RWPE1 (cell line): ENCODE measurements around the gene KANK2.
"Not testable (repeated sequence)": the region's sequence is repeated elsewhere in the genome, so short reads cannot be mapped to it uniquely, and the experiment has no call there.

ENCODE experiments used
- CTCF ChIA-PET: fragments of 350-600 bp; sonication (Branson Sonifier 250); formaldehyde crosslinking; extraction: SDS; loops from one replicate; lab custom pipeline; 2021; lab: Yijun Ruan, JAX
- POLR2A ChIA-PET: fragments of 400-600 bp; formaldehyde crosslinking; extraction: SDS; loops from one replicate; lab custom pipeline; 2020; ENCODE audit warnings: antibody characterized with exemption; ENCODE audit not compliant: low non-redundant PET; lab: Yijun Ruan, JAX
- DNase-seq: peaks from one replicate; pipeline ENCODE4 v3.0.0; 2012; ENCODE audit warnings: low spot score
- H3K27ac ChIP-seq: fragments of 450-650 bp; 2 replicates; pipeline ENCODE4 v1.5.1; 2017
- CTCF ChIP-seq: fragments of 450-650 bp; conservative IDR thresholded peaks from 2 replicates; pipeline ENCODE4 v1.5.1; 2017; ENCODE audit warnings: low read depth, mild to moderate bottlenecking

KANK2 gene

GRCh38 chr19:11164296-11164695, 33.0 kb downstream of the KANK2 start:
- no peak for DNase-seq
- POLR2A ChIA-PET = no interaction called here
- no peak for TF ChIP-seq CTCF
- CTCF ChIA-PET = interaction anchor here (0.6 to 1.3 kb wide), 5 partner anchors 26 to 227 kb away, joined by 3 to 4 read pairs (median 3); no protein-coding TSS in a partner anchor
- no peak overlapping the region; the same call in 1 of the 2 replicates for H3K27ac ChIP-seq

GRCh38 chr19:11160440-11160768, 36.9 kb downstream of the KANK2 start:
- POLR2A ChIA-PET, H3K27ac ChIP-seq, DNase-seq: not testable (repeated sequence)
- CTCF ChIA-PET = interaction anchor here (0.7 kb wide), 1 partner anchor 274 kb away, joined by 3 read pairs; the partner anchor contains the start of gene ODAD3

- CTCF ChIA-PET = interaction anchor here (0.7 kb wide), 1 partner anchor 275 kb away, joined by 3 read pairs; the partner anchor contains the start of gene ODAD3
- no peak for TF ChIP-seq CTCF
- POLR2A ChIA-PET = no interaction called here
- DNase-seq = no peak
- no peak overlapping the region for H3K27ac ChIP-seq
Measured at GRCh38 chr19:11159598-11160439, 37.5 kb downstream of the KANK2 start.

- H3K27ac ChIP-seq = peak within 1 kb of the TSS; percentile 100
- DNase-seq = peak; percentile 100
- CTCF ChIA-PET = interaction anchor here (0.5 kb wide), 1 partner anchor 43 kb away, joined by 4 read pairs; no protein-coding TSS in a partner anchor
- no peak for TF ChIP-seq CTCF
- POLR2A ChIA-PET = interaction anchor here (0.6 kb wide), 1 partner anchor 15 kb away, joined by 3 read pairs; no protein-coding TSS in a partner anchor
Measured at GRCh38 chr19:11155373-11156120, 41.8 kb downstream of the KANK2 start, which contains the start of gene SPC24. Gene SPC24, minus strand, starts transcription at chr19:11155782. Its CDS starts 6 bp downstream, at chr19:11155776.

GRCh38 chr19:11154683-11155047, 42.7 kb downstream of the KANK2 start:
- CTCF ChIA-PET = interaction anchor here (0.5 kb wide), 1 partner anchor 25 kb away, joined by 4 read pairs; no protein-coding TSS in a partner anchor
- POLR2A ChIA-PET = interaction anchor here (0.6 kb wide), 1 partner anchor 14 kb away, joined by 3 read pairs; no protein-coding TSS in a partner anchor
- no peak for DNase-seq
- H3K27ac ChIP-seq = peak overlapping the region; percentile 100
- TF ChIP-seq CTCF = no peak

- CTCF ChIA-PET = no interaction called here
- POLR2A ChIA-PET = no interaction called here
- TF ChIP-seq CTCF = no peak
- peak; percentile 35 for DNase-seq
- peak overlapping the region; percentile 100 for H3K27ac ChIP-seq
Measured at GRCh38 chr19:11152318-11153062, 44.9 kb downstream of the KANK2 start.
